Measurements from ENCODE around the gene RAPGEF5.

- no peak for TF ChIP-seq POLR2AphosphoS5 (IDR thresholded peaks at IDR 0.05; ENCODE audit: borderline replicate concordance, low read depth, low read length)
- TF ChIP-seq EZH2 (IDR thresholded peaks at IDR 0.05): no peak
Observed at GRCh38 chr7:22348379-22348778, 8.6 kb downstream of the RAPGEF5 start.
